Uterus (tissue), 4 donors: ENCODE results near the gene GNAS-AS1. TPM values are rescaled to one million over a fixed set of nuclear protein-coding genes. Genes with fewer than 3 reads are reported as not detected.
A peak's percentile ranks its signal among the peaks of the same experiment; 100 is the strongest.

Experiments
- DNase-seq, 2 donors: peaks; one replicate each; pipeline ENCODE4 v3.0.0-alpha.2; 2019 to 2020
- H3K27ac ChIP-seq, 2 donors: fragments of 200-600 bp; sonication (generic); 1 replicate in 1 of 2; 2 replicates in 1 of 2; pipeline ENCODE4 v1.5.1; 2016 to 2018
- H3K27me3 ChIP-seq, 2 donors: fragments of 200-600 bp; sonication (generic); one replicate each; pipeline ENCODE4 v1.5.1; 2018 to 2019; ENCODE audit warnings: control low read depth in 1 of 2
- H3K36me3 ChIP-seq, 2 donors: fragments of 200-600 bp; sonication (generic); one replicate each; pipeline ENCODE4 v1.5.1; 2019; ENCODE audit warnings: control low read depth in 1 of 2
- H3K4me1 ChIP-seq, 2 donors: fragments of 200-600 bp; sonication (generic); one replicate each; pipeline ENCODE4 v1.5.1; 2018 to 2019; ENCODE audit warnings: control low read depth in 1 of 2
- H3K4me3 ChIP-seq, 2 donors: fragments of 200-600 bp; sonication (generic); 1 replicate in 1 of 2; 2 replicates in 1 of 2; pipeline ENCODE4 v1.5.1; 2018 to 2019; ENCODE audit warnings: mild to moderate bottlenecking in 1 of 2
- H3K9me3 ChIP-seq, 2 donors: fragments of 200-600 bp; sonication (generic); one replicate each; pipeline ENCODE4 v1.5.1; 2019; ENCODE audit warnings: control low read depth in 1 of 2
- POLR2A ChIP-seq, 2 donors: fragments of 450-650 bp; IDR thresholded peaks; one replicate each; pipeline ENCODE4 v1.6.1; 2016; ENCODE audit warnings: antibody characterized with exemption in 2 of 2, mild to moderate bottlenecking in 1 of 2, moderate library complexity in 1 of 2
- intact Hi-C: fragments of 100-400 bp; cut with DNase I; formaldehyde crosslinking; loops from one replicate; pipeline ENCODE4 v1.15.1; 2023; ENCODE audit warnings: low total_unique reads
- total RNA-seq, 4 donors: library from RNA; depleted of rRNA in 3 of 4; stranded (reverse); fragments of >200 nt in 3 of 4; gene quantifications; one replicate each; pipeline versions ENCODE4 v1.1.0 to v1.2.4, GENCODE V29; 2014 to 2023
- TF ChIP-seq, protein P1 (sequence below), 4 experiments: fragments of 200-600 bp in 2 of 4; fragments of 450-650 bp in 2 of 4; sonication (generic) in 2 of 4; IDR thresholded peaks; one replicate each; pipeline ENCODE4 v1.5.1; 2016 to 2019; ENCODE audit warnings: antibody characterized with exemption in 4 of 4, mild to moderate bottlenecking in 2 of 4, moderate library complexity in 1 of 4
- donor health status: DM: yes; HTN: yes; CAD: no.

Gene GNAS-AS1
- total RNA-seq, 4 donors from 2014 or later, result 0.77 to 3.4 (median 1.2) TPM; not detected in 1

DNA sequence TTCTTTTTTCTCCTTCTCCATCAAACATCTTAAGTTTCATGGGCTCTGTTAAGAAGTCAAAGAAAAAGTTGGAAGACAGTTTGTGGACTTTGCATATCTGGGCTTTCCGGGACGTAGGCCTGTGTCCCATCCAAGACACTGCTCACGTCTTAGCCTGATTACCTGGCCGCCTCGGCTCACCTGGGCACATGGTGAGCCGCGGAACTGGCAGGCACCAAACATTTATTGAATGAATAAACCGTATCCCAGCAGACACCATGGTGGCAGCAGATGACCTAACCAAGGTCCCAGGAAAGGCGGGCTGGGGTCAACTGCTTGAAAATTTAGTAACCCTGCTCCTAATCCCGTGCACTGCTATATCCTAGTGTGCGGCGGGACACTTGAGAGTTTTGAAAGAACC lies 37.4 kb upstream of the GNAS-AS1 start:
- H3K27me3 ChIP-seq, result no peaks in the 10 kb centered on the region
- H3K4me3 ChIP-seq, result peak overlapping the region; percentile 77 to 96
- H3K36me3 ChIP-seq, result no peaks in the 10 kb centered on the region
- H3K4me1 ChIP-seq, result no peaks in the 10 kb centered on the region
- no peak for DNase-seq
- H3K27ac ChIP-seq, result peak overlapping the region; percentile 98 to 100
- intact Hi-C loops, result no loop called here
- TF ChIP-seq POLR2A (IDR thresholded peaks at IDR 0.05), result no peak
- TF ChIP-seq, protein P1, sequence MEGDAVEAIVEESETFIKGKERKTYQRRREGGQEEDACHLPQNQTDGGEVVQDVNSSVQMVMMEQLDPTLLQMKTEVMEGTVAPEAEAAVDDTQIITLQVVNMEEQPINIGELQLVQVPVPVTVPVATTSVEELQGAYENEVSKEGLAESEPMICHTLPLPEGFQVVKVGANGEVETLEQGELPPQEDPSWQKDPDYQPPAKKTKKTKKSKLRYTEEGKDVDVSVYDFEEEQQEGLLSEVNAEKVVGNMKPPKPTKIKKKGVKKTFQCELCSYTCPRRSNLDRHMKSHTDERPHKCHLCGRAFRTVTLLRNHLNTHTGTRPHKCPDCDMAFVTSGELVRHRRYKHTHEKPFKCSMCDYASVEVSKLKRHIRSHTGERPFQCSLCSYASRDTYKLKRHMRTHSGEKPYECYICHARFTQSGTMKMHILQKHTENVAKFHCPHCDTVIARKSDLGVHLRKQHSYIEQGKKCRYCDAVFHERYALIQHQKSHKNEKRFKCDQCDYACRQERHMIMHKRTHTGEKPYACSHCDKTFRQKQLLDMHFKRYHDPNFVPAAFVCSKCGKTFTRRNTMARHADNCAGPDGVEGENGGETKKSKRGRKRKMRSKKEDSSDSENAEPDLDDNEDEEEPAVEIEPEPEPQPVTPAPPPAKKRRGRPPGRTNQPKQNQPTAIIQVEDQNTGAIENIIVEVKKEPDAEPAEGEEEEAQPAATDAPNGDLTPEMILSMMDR (IDR thresholded peaks at IDR 0.05), result no peak
- no peaks in the 10 kb centered on the region for H3K9me3 ChIP-seq

DNA sequence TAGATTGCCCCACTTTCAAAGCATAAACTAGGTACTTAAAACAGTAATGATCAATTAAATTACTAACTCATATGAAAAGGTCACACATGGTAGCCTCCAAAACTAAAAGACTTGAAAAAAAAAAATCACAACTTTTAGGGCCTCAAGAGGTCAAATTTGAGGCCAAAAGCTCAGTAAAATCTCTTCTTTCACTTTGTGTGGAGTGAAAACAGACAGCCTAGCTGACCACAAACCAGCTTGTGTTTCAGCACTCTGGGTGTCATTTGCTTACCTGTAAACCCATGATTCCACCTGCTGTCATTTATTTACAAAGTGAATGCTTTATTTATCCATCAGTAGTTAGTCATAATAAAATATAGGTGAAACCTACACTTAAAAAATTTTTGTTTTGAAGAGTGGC lies 35.8 kb upstream of the GNAS-AS1 start:
- Histone ChIP-seq H3K4me1 (no peaks in the 10 kb centered on the region), H3K9me3 (no peaks in the 10 kb centered on the region), H3K27ac (no peak overlapping the region), H3K27me3 (no peaks in the 10 kb centered on the region), H3K36me3 (no peaks in the 10 kb centered on the region), H3K4me3 (no peak overlapping the region)
- intact Hi-C loops, result no loop called here
- TF ChIP-seq POLR2A (IDR thresholded peaks at IDR 0.05), result no peak
- TF ChIP-seq, protein P1 (IDR thresholded peaks at IDR 0.05), result no peak
- DNase-seq, result no peak

DNA sequence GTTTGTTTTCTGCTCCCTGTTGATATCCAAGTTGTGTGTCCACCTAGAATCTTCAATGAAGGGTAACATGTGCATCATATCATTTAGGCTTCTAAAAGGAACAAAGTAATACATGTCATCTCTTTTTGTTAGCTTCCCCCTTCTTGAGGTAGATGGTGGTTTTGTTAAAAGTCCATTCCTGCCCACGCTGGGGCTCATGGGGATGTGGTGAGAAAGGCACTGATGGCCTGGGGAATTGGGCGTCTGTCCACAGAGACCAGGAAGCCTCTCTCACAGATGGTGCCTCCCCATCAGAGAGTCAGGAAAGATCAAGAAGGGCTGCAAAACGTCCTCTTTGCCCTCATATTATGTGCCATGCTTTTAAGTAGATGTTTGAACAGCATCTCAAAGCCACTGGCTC lies 34.3 kb upstream of the GNAS-AS1 start:
- Histone ChIP-seq H3K9me3 (no peaks in the 10 kb centered on the region), H3K4me1 (no peaks in the 10 kb centered on the region), H3K27me3 (no peaks in the 10 kb centered on the region), H3K27ac (no peak overlapping the region), H3K4me3 (no peak overlapping the region), H3K36me3 (no peaks in the 10 kb centered on the region)
- TF ChIP-seq, protein P1 (IDR thresholded peaks at IDR 0.05), result no peak
- no peak for DNase-seq
- intact Hi-C loops, result no loop called here

DNA sequence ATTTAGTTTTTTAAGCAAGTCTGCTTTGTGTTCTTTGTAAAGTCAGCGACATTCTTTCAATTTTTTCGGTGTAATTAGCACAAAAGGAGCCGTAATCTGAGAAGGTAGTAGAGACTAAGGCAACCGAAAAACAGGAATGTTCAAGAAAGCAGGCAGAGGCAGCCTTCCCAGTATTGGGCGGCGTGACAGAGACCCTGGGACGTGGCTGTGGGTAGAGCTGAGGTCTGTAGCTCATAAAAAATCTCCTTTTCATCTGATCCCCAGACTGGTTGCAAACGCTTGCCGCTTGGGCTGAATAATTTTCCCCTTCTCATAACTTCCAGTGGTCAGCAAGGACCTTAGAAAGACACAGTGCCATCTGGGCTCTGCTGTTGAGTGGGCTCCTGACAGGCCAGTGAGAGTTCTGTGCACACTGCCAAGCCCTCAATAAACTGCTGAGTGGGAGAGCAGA lies 32.6 kb upstream of the GNAS-AS1 start:
- H3K27me3 ChIP-seq, result no peaks in the 10 kb centered on the region
- no peak overlapping the region for H3K27ac ChIP-seq
- no peak for DNase-seq
- H3K9me3 ChIP-seq, result no peaks in the 10 kb centered on the region
- H3K4me1 ChIP-seq, result no peaks in the 10 kb centered on the region
- intact Hi-C loops, result no loop called here
- no peak overlapping the region for H3K4me3 ChIP-seq
- H3K36me3 ChIP-seq, result no peaks in the 10 kb centered on the region
- TF ChIP-seq, protein P1 (IDR thresholded peaks at IDR 0.05), result no peak
- TF ChIP-seq POLR2A (IDR thresholded peaks at IDR 0.05), result no peak

DNA sequence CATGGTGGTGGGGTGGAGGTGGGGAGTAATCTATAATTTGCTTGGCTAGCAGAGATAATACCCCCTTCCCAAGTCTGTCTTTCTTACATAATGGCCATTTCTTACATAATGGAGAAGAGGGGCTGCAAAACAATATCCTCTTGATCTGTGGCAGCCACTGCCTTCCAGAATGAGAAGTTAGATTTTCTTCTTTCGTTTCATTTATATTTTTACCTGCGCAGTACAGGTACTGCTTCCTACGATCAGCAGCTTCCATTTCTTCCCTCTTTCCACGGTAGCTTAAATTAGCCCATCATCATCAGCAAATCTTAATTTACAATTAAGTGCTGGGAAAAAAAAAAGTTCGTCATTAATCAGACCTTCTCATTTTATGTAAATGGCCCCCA lies 32.0 kb upstream of the GNAS-AS1 start:
- intact Hi-C loops, result no loop called here
- Histone ChIP-seq H3K27ac (no peak overlapping the region), H3K4me3 (no peak overlapping the region), H3K36me3 (no peaks in the 10 kb centered on the region), H3K27me3 (no peaks in the 10 kb centered on the region), H3K9me3 (no peaks in the 10 kb centered on the region), H3K4me1 (no peaks in the 10 kb centered on the region)
- TF ChIP-seq POLR2A (IDR thresholded peaks at IDR 0.05), result no peak
- TF ChIP-seq, protein P1 (IDR thresholded peaks at IDR 0.05), result no peak
- DNase-seq, result no peak
